Subcutaneous abdominal adipose tissue (tissue), 5 donors: ENCODE results near the gene TRPM6.
"Not testable (repeated sequence)": the region's sequence is repeated elsewhere in the genome, so short reads cannot be mapped to it uniquely, and the experiment has no call there.

Experiments
- H3K27ac ChIP-seq: one replicate; pipeline ENCODE4 v1.7.0; 2013; ENCODE audit warnings: low read depth, mild to moderate bottlenecking, inconsistent platforms, low read length, moderate library complexity
- H3K27me3 ChIP-seq, 5 donors: one replicate each; pipeline ENCODE4 v1.7.0; 2013; ENCODE audit warnings: low read length in 5 of 5, inconsistent platforms in 1 of 5; ENCODE audit not compliant: control insufficient read depth in 5 of 5, insufficient read depth in 4 of 5
- H3K36me3 ChIP-seq, 5 donors: one replicate each; pipeline ENCODE4 v1.7.0; 2013; ENCODE audit warnings: low read length in 5 of 5; ENCODE audit not compliant: control insufficient read depth in 5 of 5, insufficient read depth in 5 of 5
- H3K4me1 ChIP-seq, 5 donors: one replicate each; pipeline ENCODE4 v1.7.0; 2013; ENCODE audit warnings: low read length in 5 of 5, mild to moderate bottlenecking in 3 of 5, moderate library complexity in 1 of 5; ENCODE audit not compliant: control insufficient read depth in 5 of 5, insufficient read depth in 5 of 5
- H3K4me3 ChIP-seq, 5 donors: one replicate each; pipeline ENCODE4 v1.7.0; 2013; ENCODE audit warnings: low read length in 5 of 5, low read depth in 1 of 5
- H3K9ac ChIP-seq, 5 donors: one replicate each; pipeline ENCODE4 v1.7.0; 2013; ENCODE audit warnings: low read length in 5 of 5, mild to moderate bottlenecking in 4 of 5, moderate library complexity in 3 of 5
- H3K9me3 ChIP-seq, 5 donors: one replicate each; pipeline ENCODE4 v1.7.0; 2013; ENCODE audit warnings: low read length in 5 of 5; ENCODE audit not compliant: control insufficient read depth in 5 of 5
- donor health status: healthy.
- donor health status: healthy.
- donor health status: healthy.
- donor health status: healthy.
- donor health status: healthy.

The TRPM6 gene

GRCh38 chr9:74858751-74859414 lies 28.8 kb downstream of the TRPM6 start:
- Histone ChIP-seq H3K27ac (no peak overlapping the region), H3K4me1 (peaks cover 0 to 21% (median 0%) of the 10 kb centered on the region in 5 donors), H3K9me3 (no peaks in the 10 kb centered on the region), H3K27me3 (no peaks in the 10 kb centered on the region), H3K4me3 (no peak overlapping the region), H3K9ac (no peak overlapping the region), H3K36me3 (no peaks in the 10 kb centered on the region)

DNA sequence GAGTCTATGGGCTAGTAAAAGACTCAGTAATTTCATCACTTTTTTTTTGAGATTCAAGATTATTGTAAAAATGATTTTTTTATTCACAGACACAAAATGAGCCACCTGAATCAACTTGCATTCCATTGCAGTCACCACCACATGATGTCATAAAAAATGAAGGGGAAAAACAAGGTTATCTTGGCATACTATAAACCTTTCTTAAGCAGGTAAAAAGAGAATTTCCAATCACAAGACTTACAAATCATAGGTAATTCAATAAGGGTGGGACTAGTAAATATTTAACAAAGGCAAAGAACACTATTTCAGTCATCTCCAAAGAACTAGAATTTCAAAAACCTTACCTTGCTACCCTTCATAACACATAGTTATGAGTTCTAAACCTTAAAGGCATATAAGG lies 30.7 kb downstream of the TRPM6 start:
- H3K27ac ChIP-seq, result no peak overlapping the region
- H3K4me1 ChIP-seq, result peaks cover 0 to 18% (median 0%) of the 10 kb centered on the region in 5 donors
- H3K27me3 ChIP-seq, result no peaks in the 10 kb centered on the region
- H3K36me3 ChIP-seq, result no peaks in the 10 kb centered on the region
- H3K9me3 ChIP-seq, result no peaks in the 10 kb centered on the region
- H3K4me3 ChIP-seq, result no peak overlapping the region
- H3K9ac ChIP-seq, result no peak overlapping the region

GRCh38 chr9:74855072-74855471 lies 32.6 kb downstream of the TRPM6 start:
- no peak overlapping the region for H3K4me3 ChIP-seq
- no peaks in the 10 kb centered on the region for H3K36me3 ChIP-seq
- peaks cover 0 to 5% (median 0%) of the 10 kb centered on the region in 5 donors for H3K4me1 ChIP-seq
- H3K9ac ChIP-seq, result no peak overlapping the region
- H3K9me3 ChIP-seq, result no peaks in the 10 kb centered on the region
- no peak overlapping the region for H3K27ac ChIP-seq
- no peaks in the 10 kb centered on the region for H3K27me3 ChIP-seq

- not testable (repeated sequence) for H3K9ac ChIP-seq, H3K4me1 ChIP-seq, H3K36me3 ChIP-seq, H3K4me3 ChIP-seq, H3K27ac ChIP-seq, H3K9me3 ChIP-seq, H3K27me3 ChIP-seq
Observed at GRCh38 chr9:74853024-74853423, 34.7 kb downstream of the TRPM6 start.

DNA sequence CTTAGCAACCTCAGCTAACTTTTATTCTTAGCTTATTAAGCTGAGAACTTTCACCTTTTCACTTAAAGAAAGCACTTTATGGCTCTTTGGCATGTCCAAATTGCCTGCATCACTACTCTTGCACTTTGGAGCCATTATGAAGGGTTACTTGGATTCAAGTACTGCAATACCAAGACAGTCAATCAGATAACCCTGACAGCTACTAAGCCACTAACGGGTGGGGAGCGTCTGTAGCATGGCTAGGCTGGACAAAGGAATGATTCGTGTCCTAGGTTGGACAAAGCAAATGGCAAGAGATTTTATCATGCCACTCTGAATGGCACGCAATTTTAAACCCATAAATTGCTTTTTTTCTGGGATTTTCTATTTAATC lies 39.6 kb downstream of the TRPM6 start:
- Histone ChIP-seq H3K27ac (no peak overlapping the region), H3K27me3 (peaks cover 0 to 3% (median 0%) of the 10 kb centered on the region in 5 donors), H3K4me3 (no peak overlapping the region), H3K9me3 (peaks cover 0 to 3% (median 0%) of the 10 kb centered on the region in 5 donors), H3K9ac (no peak overlapping the region), H3K4me1 (no peaks in the 10 kb centered on the region), H3K36me3 (no peaks in the 10 kb centered on the region)

GRCh38 chr9:74847478-74848152 lies 40.1 kb downstream of the TRPM6 start:
- Histone ChIP-seq H3K9ac (no peak overlapping the region), H3K27ac (no peak overlapping the region), H3K27me3 (peaks cover 0 to 3% (median 0%) of the 10 kb centered on the region in 5 donors), H3K4me1 (no peaks in the 10 kb centered on the region), H3K4me3 (no peak overlapping the region), H3K36me3 (no peaks in the 10 kb centered on the region), H3K9me3 (peaks cover 0 to 3% (median 0%) of the 10 kb centered on the region in 5 donors)

- Histone ChIP-seq H3K27me3 (peaks cover 0 to 3% (median 0%) of the 10 kb centered on the region in 5 donors), H3K4me3 (no peak overlapping the region), H3K9ac (no peak overlapping the region), H3K36me3 (no peaks in the 10 kb centered on the region), H3K4me1 (no peaks in the 10 kb centered on the region), H3K9me3 (peaks cover 0 to 3% (median 0%) of the 10 kb centered on the region in 5 donors), H3K27ac (no peak overlapping the region)
Observed at GRCh38 chr9:74846766-74847165, 41.0 kb downstream of the TRPM6 start.

- Histone ChIP-seq H3K27ac (no peak overlapping the region), H3K36me3 (no peaks in the 10 kb centered on the region), H3K9ac (no peak overlapping the region), H3K9me3 (no peaks in the 10 kb centered on the region), H3K4me3 (no peak overlapping the region), H3K27me3 (peaks cover 0 to 3% (median 0%) of the 10 kb centered on the region in 5 donors), H3K4me1 (no peaks in the 10 kb centered on the region)
Observed at GRCh38 chr9:74838351-74838750, 49.4 kb downstream of the TRPM6 start.

DNA sequence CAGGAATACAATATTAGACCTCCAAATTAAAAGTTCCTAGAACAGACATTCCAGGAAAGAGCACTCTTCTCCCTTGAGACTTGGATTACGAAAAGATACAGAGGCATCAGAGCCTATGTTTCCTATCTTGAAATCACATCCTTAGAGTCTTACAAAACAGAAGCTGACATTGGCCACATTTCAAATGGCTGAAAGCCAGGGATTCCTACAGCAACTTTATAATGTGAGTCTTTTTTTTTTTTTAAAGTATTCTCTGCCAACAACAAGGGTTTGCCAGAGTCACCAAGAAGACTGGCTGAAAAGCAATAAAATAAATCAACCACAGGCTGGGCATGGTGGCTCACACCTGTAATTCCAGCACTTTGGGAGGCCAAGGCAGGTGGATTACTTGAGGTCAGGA lies 63.1 kb downstream of the TRPM6 start:
- H3K27ac ChIP-seq, result no peak overlapping the region
- H3K27me3 ChIP-seq, result peaks cover 0 to 5% (median 0%) of the 10 kb centered on the region in 5 donors
- no peak overlapping the region for H3K9ac ChIP-seq
- H3K36me3 ChIP-seq, result no peaks in the 10 kb centered on the region
- H3K9me3 ChIP-seq, result no peaks in the 10 kb centered on the region
- peaks cover 0 to 8% (median 0%) of the 10 kb centered on the region in 5 donors for H3K4me1 ChIP-seq
- H3K4me3 ChIP-seq, result no peak overlapping the region

- Histone ChIP-seq H3K4me1 (peaks cover 0 to 8% (median 0%) of the 10 kb centered on the region in 5 donors), H3K36me3 (no peaks in the 10 kb centered on the region), H3K9me3 (no peaks in the 10 kb centered on the region), H3K4me3 (no peak overlapping the region), H3K27ac (no peak overlapping the region), H3K9ac (no peak overlapping the region), H3K27me3 (no peaks in the 10 kb centered on the region)
Observed at GRCh38 chr9:74821636-74822035, 66.1 kb downstream of the TRPM6 start.
